ENCODE results near the gene DOCK1. TPM values are rescaled to one million over a fixed set of nuclear protein-coding genes. Genes with fewer than 3 reads are reported as not detected.

The DOCK1 gene
- total RNA-seq, 2 donors from 2014 or later = 64.0 to 65.8 TPM

DNA sequence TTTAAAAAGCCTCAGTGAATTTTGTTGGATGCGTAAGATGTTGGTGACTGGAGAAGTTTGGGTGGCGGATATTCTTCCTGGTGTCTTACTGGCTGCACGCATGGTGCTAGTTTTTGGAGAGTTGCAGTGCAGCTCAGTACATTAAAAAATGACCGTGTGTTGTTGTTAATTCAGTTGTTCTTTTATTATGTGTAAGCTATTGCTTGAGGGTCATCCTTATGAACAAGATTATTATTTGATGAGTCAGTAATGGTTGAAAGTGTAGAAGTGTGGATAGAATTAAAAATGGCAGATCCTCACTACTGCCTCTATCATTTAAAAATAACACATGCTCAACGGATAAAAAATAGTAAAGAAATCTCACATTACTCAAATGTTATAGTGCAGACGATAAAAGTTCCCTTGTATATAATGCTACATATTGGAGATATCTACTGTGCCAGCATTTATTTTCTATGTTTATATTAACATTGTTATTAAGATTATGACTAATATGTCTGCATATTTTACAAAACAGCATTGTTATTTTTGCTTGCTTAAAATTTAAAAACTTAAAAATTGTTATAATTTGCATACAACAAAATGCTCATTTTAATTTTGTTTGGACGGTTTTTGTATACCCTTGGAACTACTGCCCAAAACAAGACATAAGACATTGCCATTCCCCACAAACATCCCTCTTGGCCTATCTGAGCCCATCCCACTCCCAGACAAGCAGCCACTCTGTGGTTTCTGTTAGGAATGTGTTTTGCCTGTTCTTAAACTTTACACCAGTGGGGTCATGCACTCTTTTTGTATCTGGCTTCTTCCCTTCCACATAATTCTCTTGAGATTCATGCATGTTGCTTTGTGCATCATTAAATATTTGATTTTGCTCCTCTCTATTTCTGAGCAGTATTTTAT, 142.0 kb downstream of the DOCK1 start:
- DNase-seq (no peak), ATAC-seq (no peak)
- intact Hi-C loops (cut with DNase I, micrococcal nuclease) = no loop called here

- intact Hi-C loops (cut with DNase I, micrococcal nuclease) = no loop called here
- ATAC-seq (no peak), DNase-seq (no peak)
Observed at GRCh38 chr10:127047878-127048238, 142.6 kb downstream of the DOCK1 start.

GRCh38 chr10:127048630-127049029, 143.4 kb downstream of the DOCK1 start:
- DNase-seq (no peak), ATAC-seq (peak; percentile 41)
- intact Hi-C loops (cut with DNase I, micrococcal nuclease) = no loop called here

DNA sequence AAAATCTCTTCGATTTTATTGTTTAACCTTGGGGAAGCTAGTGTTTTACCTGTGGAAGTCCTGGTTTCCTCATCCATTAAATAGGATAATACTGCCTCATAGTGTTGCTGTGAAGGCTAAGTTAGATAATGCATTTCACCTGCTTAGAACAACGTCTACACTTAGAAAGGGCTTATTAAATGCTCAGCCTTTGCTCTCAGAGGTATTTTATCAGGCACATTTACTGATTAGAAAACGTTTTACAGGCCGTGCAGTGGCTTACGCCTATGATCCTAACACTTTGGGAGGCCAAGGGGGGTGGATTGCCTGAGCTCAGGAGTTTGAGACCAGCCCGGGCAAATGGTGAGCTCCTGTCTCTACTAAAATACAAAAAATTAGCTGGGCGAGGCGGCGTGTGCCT, 146.8 kb downstream of the DOCK1 start:
- DNase-seq (no peak), ATAC-seq (no peak)
- intact Hi-C loops (cut with DNase I, micrococcal nuclease) = no loop called here

DNA sequence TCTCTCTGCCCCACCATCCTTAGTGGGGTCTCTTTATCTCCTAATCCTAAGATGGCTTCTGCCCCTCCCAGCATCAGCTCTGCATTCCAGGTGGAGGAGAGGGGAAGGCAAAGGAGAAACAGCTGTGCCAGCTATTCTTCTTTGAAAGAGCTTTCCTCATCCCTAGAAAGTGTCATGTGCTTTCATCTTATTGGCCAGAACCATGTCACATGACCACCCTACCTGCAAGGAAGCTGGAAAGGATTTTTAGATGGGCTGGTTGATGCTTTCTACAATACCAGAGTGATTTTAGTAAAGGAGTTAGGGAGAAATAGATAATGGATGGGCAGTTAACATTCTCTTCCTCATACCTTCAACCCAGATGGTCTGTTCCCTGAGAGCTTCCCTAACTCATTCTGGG, 150.0 kb downstream of the DOCK1 start:
- no peak for ATAC-seq
- intact Hi-C loops (cut with DNase I, micrococcal nuclease) = no loop called here
- no peak for DNase-seq

GRCh38 chr10:127059314-127059713, 154.1 kb downstream of the DOCK1 start:
- no peak for ATAC-seq
- DNase-seq = no peak
- intact Hi-C loops (cut with DNase I, micrococcal nuclease) = no loop called here

DNA sequence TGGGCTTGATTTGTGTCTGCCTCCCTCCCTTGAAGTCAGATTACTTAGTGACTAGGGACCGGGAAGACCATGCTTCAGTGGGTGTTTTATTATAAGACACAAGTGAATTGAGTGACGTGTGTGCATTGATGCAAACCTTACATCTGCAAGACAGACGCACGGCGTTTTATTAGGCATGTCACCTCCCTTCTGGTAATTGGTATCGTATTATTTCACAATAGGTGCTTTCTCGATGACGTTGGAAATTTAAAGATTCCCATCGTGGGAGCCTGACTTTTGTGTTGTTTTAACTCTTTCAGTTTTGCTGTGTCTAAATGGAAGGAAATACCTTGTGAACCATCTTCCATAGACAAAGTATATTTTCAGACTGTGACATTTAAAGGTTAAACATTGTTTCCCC, 158.5 kb downstream of the DOCK1 start:
- intact Hi-C loops (cut with DNase I, micrococcal nuclease) = no loop called here
- no peak for ATAC-seq
- no peak for DNase-seq

DNA sequence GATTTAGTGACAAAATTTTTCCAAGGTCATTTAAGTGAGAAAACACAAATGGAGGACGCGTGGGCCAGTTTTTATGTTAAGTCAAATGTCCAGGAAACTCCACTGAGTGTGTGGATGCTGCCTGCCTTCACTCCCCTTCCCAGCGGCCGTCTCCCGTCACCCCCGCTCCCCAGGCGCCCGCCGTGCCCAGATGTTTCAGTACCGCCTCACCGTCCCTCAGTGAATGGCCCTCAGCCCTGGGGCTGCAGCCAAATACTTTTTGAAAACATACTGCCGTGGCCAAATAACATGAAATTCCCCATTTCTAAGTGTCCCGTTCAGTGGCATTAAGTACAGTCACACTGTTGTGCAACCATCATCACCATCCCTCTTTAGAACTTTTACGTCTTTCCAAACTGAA, 159.2 kb downstream of the DOCK1 start:
- no peak for ATAC-seq
- intact Hi-C loops (cut with DNase I, micrococcal nuclease) = no loop called here
- no peak for DNase-seq

GRCh38 chr10:127067542-127068194, 162.4 kb downstream of the DOCK1 start:
- intact Hi-C loops (cut with DNase I, micrococcal nuclease) = no loop called here
- ATAC-seq (no peak), DNase-seq (no peak)

DNA sequence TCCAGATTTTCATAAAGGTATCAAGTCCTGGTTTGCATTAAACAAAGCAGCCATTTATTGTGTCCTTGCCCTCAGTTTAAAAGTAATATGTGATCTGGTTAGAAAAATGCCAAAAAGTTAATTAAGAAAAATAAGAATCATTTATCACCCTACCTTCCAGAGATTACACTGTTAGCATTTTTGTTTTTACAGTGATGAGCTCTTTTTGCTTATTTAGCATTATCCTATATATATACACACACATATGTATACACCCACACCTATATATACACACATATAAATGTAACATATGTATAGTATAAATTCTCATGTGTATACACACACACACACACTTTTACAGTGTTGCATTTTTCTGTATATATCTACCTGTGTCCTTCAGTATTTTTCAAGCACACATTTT, 163.3 kb downstream of the DOCK1 start:
- DNase-seq (no peak), ATAC-seq (no peak)
- intact Hi-C loops (cut with DNase I, micrococcal nuclease) = no loop called here

GRCh38 chr10:127069436-127069835, 164.2 kb downstream of the DOCK1 start:
- no peak for ATAC-seq
- intact Hi-C loops (cut with DNase I, micrococcal nuclease) = no loop called here
- no peak for DNase-seq

- intact Hi-C loops (cut with DNase I, micrococcal nuclease) = no loop called here
- no peak for DNase-seq
- ATAC-seq = no peak
Observed at GRCh38 chr10:127071126-127071525, 165.9 kb downstream of the DOCK1 start.

GRCh38 chr10:127073666-127074065, 168.4 kb downstream of the DOCK1 start:
- no peak for ATAC-seq
- intact Hi-C loops (cut with DNase I, micrococcal nuclease) = no loop called here

DNA sequence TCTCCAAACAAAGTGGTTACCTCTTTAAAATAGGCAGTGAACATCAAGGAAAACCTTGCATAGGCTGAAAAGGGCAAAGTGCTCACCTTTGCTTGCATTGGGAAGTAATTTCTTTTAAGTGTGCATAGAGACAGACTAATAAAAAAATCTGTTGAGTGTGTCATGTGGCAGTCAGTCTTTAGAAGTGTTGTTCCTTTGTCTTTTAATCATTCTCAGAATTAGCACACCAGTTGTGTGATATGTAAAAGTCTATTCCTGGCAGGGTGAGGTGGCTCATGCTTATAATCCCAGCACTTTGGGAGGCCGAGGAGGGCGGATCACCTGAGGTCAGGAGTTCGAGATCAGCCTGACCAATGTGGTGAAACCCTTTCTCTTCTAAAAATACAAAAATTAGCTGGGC, 174.2 kb downstream of the DOCK1 start:
- ATAC-seq (peak; percentile 89), DNase-seq (peak in 1 of 2 donors; percentile 13)
- intact Hi-C loops (cut with DNase I, micrococcal nuclease) = no loop called here

More at GRCh38 chr10:127073666-127074065, 168.4 kb downstream of the DOCK1 start:
- no peak for DNase-seq

- intact Hi-C loops (cut with DNase I, micrococcal nuclease) = no loop called here
- DNase-seq (no peak), ATAC-seq (no peak)
Observed at GRCh38 chr10:127080317-127080716, 175.1 kb downstream of the DOCK1 start.

GRCh38 chr10:127081851-127082345, 176.7 kb downstream of the DOCK1 start:
- ATAC-seq (no peak), DNase-seq (no peak)
- intact Hi-C loops (cut with DNase I, micrococcal nuclease) = no loop called here

DNA sequence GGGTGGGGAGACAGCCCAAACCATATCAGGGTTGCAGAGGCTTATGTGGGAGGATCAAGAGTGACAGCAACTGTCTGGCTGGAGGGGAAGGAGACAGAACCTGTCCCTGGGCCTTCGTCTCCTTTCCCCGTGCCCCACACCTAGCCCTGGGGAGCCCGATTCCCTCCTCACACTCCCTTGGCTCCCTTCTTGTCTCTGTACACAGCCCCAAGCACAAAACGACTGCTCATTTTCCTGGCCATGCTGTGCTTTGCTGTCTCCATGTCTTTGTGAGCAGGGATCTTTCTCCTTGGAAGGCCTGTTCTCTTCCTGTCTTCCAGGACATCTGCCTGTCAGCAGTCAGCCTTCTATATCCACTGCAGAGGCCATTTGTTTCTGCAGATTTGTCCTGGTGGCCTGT, 177.4 kb downstream of the DOCK1 start:
- no peak for DNase-seq
- intact Hi-C loops (cut with DNase I, micrococcal nuclease) = no loop called here
- ATAC-seq = no peak

DNA sequence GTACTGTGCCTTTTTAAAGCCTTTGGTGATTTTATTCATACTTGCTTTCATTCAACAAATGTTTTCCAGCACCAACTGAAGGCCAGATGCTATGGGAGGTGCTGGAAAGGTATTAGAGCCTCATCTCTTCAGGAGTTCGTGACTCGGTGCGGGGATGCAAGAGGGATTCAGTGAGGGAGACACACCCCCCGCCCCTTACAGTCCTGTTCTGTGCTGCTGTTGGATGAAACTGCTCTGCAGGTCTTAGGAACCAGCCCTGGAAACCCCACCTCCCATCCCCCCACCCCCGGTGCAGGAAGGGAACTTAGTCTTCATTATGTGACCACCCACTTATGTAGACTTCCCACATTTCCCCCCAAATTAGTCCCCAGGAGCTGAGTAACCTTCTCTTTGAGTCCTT, 180.7 kb downstream of the DOCK1 start:
- DNase-seq = no peak
- intact Hi-C loops (cut with DNase I, micrococcal nuclease) = no loop called here
- ATAC-seq = no peak

GRCh38 chr10:127088908-127089307, 183.7 kb downstream of the DOCK1 start:
- no peak for DNase-seq
- intact Hi-C loops (cut with DNase I, micrococcal nuclease) = no loop called here
- ATAC-seq = no peak

DNA sequence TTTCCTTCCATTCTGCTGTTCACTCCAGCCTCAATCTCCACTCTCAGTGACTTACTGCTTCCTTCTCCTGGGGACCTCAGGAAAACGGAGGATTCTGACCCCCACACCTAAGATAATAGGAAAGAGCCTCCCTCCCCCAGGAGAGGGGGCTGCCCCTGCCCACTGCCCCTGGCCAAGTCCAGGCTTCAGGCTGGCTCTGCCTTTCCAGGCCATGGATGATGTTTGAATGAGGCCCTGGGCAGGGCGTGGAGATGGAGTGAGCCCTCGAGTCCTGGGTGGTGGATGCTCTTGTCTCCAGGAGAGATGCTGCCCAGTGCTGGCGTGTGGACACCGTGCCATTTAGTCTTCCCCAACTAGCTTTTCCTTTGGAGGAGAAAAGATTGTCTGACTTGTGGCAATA, 184.2 kb downstream of the DOCK1 start:
- ATAC-seq (no peak), DNase-seq (no peak)
- intact Hi-C loops (cut with DNase I, micrococcal nuclease) = no loop called here
